Activated CD8-positive, alpha-beta T cell treated with anti-CD3 and anti-CD28 coated beads for 36 hours (primary cell): ENCODE measurements around the gene CLCN5. TPM values are rescaled to one million over a fixed set of nuclear protein-coding genes. Genes with fewer than 3 reads are reported as not detected.
A peak's percentile ranks its signal among the peaks of the same experiment; 100 is the strongest.

Experiments used
- ATAC-seq: fragments of 200-7000 bp; cut with Tn5 transposase; one replicate; pipeline ENCODE4 v1.10.0; 2021; ENCODE audit warnings: mild to moderate bottlenecking, moderate library complexity
- CTCF ChIA-PET: fragments of 350-600 bp; sonication (Branson Sonifier 250); formaldehyde crosslinking; loops from one replicate; lab custom pipeline; 2021; ENCODE audit warnings: antibody characterized with exemption; lab: Charles Lee
- POLR2A ChIA-PET: fragments of 350-600 bp; sonication (Branson Sonifier 250); formaldehyde crosslinking; loops from one replicate; lab custom pipeline; 2021; ENCODE audit warnings: antibody characterized with exemption; lab: Charles Lee
- DNase-seq: peaks from one replicate; pipeline ENCODE4 v3.0.0-alpha.2; 2020
- H3K27ac Mint-ChIP-seq: one replicate; pipeline ENCODE4 v1.8.0; 2021; ENCODE audit warnings: mild to moderate bottlenecking, mixed read lengths
- H3K27me3 Mint-ChIP-seq: one replicate; pipeline ENCODE4 v1.8.0; 2021; ENCODE audit warnings: mixed read lengths
- H3K36me3 Mint-ChIP-seq: one replicate; pipeline ENCODE4 v1.8.0; 2021; ENCODE audit warnings: low read depth, mixed read lengths
- H3K4me1 Mint-ChIP-seq: one replicate; pipeline ENCODE4 v1.8.0; 2021; ENCODE audit warnings: low read depth, mixed read lengths
- H3K4me3 Mint-ChIP-seq: one replicate; pipeline ENCODE4 v1.8.0; 2021; ENCODE audit warnings: mild to moderate bottlenecking, moderate library complexity, mixed read lengths
- H3K9me3 Mint-ChIP-seq: one replicate; pipeline ENCODE4 v1.8.0; 2021; ENCODE audit warnings: mixed read lengths
- intact Hi-C: fragments of 100-400 bp; cut with micrococcal nuclease; formaldehyde crosslinking; loops from one replicate; pipeline ENCODE4 v1.10.0; 2022
- total RNA-seq, 2 experiments: library from RNA; stranded (reverse); gene quantifications; one replicate each; pipeline ENCODE4 v1.2.3, GENCODE V29; 2021
- TF ChIP-seq, protein P1 (sequence below): fragments of 200-600 bp; IDR thresholded peaks from one replicate; pipeline ENCODE4 v1.8.0; 2022; ENCODE audit warnings: antibody characterized with exemption, mild to moderate bottlenecking

CLCN5 gene
- total RNA-seq, 2 experiments from 2014 or later, result 1.7 TPM

DNA sequence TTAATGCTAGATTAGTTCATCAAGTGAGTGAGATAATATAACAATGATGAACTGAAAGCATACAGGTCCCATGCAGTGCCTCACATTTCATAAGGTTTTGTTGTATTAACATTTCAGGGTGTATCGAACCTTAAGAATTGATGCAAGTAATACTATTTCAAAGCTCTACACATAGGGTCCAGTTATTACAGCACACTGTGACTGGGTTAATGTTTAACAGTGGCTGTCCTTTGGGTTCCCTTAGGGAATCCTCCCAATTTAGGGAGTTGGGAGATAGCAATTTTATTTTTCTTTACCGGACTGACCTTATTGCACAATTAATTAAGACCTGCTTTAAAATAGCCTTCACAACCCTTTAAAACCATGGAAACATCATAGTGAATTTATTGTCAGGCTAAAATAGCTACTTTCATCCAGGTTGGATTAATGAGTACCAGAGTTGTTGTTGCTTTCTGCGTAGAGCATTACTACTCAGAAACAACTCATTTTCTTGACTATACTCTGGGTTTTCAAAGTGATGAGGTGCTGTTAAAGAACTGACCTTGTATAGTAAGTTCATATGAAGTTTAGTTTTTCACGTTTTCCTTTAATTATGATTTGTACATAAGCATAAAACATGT lies 144.0 kb downstream of the CLCN5 start:
- Mint-ChIP-seq H3K27ac (no peak overlapping the region), H3K36me3 (no peaks in the 10 kb centered on the region), H3K4me1 (peaks cover 2% of the 10 kb centered on the region), H3K4me3 (no peak overlapping the region), H3K27me3 (no peaks in the 10 kb centered on the region), H3K9me3 (no peaks in the 10 kb centered on the region)
- TF ChIP-seq, protein P1, sequence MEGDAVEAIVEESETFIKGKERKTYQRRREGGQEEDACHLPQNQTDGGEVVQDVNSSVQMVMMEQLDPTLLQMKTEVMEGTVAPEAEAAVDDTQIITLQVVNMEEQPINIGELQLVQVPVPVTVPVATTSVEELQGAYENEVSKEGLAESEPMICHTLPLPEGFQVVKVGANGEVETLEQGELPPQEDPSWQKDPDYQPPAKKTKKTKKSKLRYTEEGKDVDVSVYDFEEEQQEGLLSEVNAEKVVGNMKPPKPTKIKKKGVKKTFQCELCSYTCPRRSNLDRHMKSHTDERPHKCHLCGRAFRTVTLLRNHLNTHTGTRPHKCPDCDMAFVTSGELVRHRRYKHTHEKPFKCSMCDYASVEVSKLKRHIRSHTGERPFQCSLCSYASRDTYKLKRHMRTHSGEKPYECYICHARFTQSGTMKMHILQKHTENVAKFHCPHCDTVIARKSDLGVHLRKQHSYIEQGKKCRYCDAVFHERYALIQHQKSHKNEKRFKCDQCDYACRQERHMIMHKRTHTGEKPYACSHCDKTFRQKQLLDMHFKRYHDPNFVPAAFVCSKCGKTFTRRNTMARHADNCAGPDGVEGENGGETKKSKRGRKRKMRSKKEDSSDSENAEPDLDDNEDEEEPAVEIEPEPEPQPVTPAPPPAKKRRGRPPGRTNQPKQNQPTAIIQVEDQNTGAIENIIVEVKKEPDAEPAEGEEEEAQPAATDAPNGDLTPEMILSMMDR, result no peak
- ChIA-PET POLR2A (no interaction called here), CTCF (no interaction called here)
- DNase-seq (no peak), ATAC-seq (no peak)
- intact Hi-C loops, result no loop called here

GRCh38 chrX:50067435-50068284 lies 145.3 kb downstream of the CLCN5 start:
- Mint-ChIP-seq H3K36me3 (no peaks in the 10 kb centered on the region), H3K9me3 (no peaks in the 10 kb centered on the region), H3K4me3 (no peak overlapping the region), H3K27me3 (no peaks in the 10 kb centered on the region), H3K4me1 (peaks cover 2% of the 10 kb centered on the region), H3K27ac (no peak overlapping the region)
- TF ChIP-seq, protein P1, result no peak
- no peak for DNase-seq
- intact Hi-C loops, result no loop called here
- ChIA-PET CTCF (no interaction called here), POLR2A (no interaction called here)
- ATAC-seq, result no peak

GRCh38 chrX:50068285-50068563 lies 145.8 kb downstream of the CLCN5 start:
- H3K9me3 Mint-ChIP-seq, result no peaks in the 10 kb centered on the region
- peak; percentile 37 for ATAC-seq
- ChIA-PET POLR2A (no interaction called here), CTCF (no interaction called here)
- no peaks in the 10 kb centered on the region for H3K36me3 Mint-ChIP-seq
- TF ChIP-seq, protein P1, result no peak
- H3K27ac Mint-ChIP-seq, result no peak overlapping the region
- H3K27me3 Mint-ChIP-seq, result no peaks in the 10 kb centered on the region
- H3K4me3 Mint-ChIP-seq, result no peak overlapping the region
- peak; percentile 1 for DNase-seq
- intact Hi-C loops, result no loop called here
- H3K4me1 Mint-ChIP-seq, result peaks cover 2% of the 10 kb centered on the region

DNA sequence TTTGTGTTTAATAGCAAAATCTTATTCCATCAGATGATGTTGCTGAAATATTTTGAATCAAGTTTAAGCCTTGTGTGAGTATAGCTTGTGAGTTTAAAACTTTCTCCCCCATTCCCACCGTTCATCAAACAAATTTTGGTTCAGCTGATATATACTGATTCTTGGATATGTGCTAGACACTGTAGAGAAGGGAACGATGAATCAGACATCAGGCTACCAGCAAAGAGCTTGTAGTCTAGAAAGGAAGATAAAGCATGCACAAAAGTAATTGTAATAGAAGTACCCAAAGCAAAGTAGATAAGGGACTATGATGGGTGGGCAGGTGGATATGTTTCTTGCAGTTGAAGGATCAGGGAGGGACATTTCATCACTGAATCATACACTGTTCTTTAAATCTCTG lies 146.5 kb downstream of the CLCN5 start:
- ChIA-PET POLR2A (no interaction called here), CTCF (no interaction called here)
- TF ChIP-seq, protein P1, result no peak
- intact Hi-C loops, result no loop called here
- Mint-ChIP-seq H3K4me1 (peaks cover 2% of the 10 kb centered on the region), H3K36me3 (no peaks in the 10 kb centered on the region), H3K4me3 (no peak overlapping the region), H3K9me3 (no peaks in the 10 kb centered on the region), H3K27me3 (no peaks in the 10 kb centered on the region), H3K27ac (no peak overlapping the region)
- ATAC-seq (no peak), DNase-seq (no peak)

GRCh38 chrX:50071494-50071893 lies 149.1 kb downstream of the CLCN5 start:
- DNase-seq (no peak), ATAC-seq (no peak)
- no peaks in the 10 kb centered on the region for H3K9me3 Mint-ChIP-seq
- ChIA-PET POLR2A (no interaction called here), CTCF (no interaction called here)
- peaks cover 2% of the 10 kb centered on the region for H3K36me3 Mint-ChIP-seq
- no peak overlapping the region for H3K27ac Mint-ChIP-seq
- intact Hi-C loops, result no loop called here
- TF ChIP-seq, protein P1, result no peak
- peaks cover 2% of the 10 kb centered on the region for H3K4me1 Mint-ChIP-seq
- H3K4me3 Mint-ChIP-seq, result no peak overlapping the region
- no peaks in the 10 kb centered on the region for H3K27me3 Mint-ChIP-seq
